ENCODE results near the gene PLXDC2.
"Not testable (repeated sequence)": the region's sequence is repeated elsewhere in the genome, so short reads cannot be mapped to it uniquely, and the experiment has no call there.

PLXDC2 gene

DNA sequence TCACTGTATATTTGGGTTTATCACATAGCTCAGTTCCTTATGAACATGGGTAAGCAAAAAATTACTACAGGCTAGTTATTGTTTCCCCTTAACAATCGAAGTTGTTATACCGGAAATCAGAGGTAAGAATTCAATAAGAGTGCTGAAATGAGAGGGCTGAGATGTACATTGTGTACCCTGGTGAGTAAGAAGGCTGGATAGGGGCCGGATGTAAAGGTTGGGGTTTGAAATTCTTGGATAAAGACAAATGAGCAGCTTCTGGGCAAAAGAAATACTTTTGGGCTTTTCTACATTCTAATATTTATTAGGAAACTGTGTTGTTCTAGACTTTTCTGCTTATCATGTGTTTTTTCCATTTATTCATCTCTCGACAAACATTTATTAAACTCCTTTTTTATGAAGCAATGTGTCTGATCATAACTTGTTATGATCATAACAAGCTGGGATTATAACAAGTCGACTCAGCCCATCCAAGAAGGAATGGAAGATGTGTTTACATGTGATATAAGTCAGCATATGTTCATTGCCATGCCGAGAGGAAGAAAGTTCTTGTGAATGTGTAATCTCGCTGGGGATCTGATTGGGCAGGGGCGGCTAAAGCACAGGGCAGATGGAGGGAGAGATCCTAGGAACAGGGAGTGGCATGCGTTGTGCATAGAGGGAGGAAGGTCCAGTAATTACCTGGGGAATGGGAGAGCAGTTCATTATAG is 155.3 kb downstream of the PLXDC2 start:
- no peak for DNase-seq (ENCODE audit: low read depth in 2 of 3, low spot score in 2 of 3)

DNA sequence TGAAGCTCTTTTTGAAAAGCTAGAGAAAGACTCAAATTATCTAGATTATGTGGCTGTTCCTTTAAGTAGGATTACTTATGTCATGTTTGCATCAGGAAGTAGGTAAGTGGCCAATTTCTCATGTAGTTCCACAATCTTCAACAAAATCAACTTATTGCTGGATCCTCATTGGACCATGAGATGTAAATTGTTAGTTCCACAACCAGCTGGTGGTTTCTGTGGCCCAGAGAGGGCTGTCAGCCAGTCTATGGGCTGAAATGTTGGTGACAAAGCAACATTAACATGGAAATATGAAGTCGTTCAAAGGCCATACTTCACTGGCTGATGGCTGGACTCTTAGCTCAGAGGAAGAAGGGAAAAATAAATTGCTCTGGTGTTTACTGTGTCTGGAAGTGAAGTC is 157.9 kb downstream of the PLXDC2 start:
- no peak for DNase-seq (ENCODE audit: low read depth in 2 of 3, low spot score in 2 of 3)

DNA sequence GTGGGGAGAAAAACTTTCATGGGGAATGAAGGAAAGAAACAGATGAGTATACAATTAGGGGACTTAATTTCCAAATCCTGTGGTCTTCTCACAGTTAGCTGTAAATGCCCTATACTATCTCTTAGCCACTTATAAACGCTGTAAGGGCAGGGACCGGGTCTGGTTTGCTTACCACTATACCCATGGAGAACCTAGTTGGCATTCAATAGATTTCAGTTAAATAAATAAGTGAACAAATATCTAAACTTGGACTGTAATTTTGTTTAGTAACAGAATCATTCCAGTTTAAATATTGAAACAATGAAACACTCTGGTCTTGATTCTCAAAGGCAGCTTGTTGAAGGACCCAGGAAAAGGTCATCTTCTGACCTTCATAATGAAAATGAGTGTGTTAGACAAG is 158.3 kb downstream of the PLXDC2 start:
- no peak for DNase-seq (ENCODE audit: low read depth in 2 of 3, low spot score in 2 of 3)

DNA sequence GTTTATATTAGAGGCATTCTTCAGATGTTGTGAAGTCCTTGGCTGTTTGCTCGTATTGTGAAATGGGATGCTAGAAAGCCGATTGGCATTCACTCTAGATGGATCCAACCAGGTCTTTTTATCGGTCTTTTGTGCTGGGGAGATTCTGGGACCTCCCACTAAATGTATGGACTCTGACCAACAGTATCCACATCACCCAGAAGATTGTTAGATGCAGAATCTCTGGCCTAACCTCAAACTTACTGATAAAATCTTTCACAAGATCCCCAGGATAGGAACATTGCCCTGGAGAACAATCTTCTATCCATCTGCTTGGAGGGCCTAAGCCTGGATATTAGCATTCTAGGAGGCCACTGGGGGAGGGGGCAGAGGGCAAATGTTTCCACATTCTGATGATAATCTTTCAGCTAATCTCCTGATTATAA is 160.9 kb downstream of the PLXDC2 start:
- DNase-seq (ENCODE audit: low read depth in 2 of 3, low spot score in 2 of 3), result no peak

DNA sequence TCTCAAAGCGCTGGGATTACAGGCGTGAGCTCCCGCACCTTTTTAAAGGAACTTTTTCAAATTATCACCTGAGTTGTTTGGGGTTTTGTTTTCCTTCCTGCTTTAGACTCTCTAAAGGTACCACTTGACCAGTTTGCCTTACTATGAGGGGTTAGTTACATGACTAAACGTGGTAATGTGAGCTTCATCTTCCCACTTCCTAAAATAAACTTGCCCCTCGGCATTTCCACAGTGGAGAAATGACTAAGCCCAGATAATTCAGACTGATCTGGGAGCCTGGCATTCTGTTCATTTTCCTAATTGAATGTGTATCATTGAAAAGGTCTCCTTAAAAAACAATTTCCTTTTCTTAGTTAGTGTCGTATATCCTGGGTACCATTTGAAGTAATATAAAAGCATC is 163.4 kb downstream of the PLXDC2 start:
- no peak for DNase-seq (ENCODE audit: low read depth in 2 of 3, low spot score in 2 of 3)

DNA sequence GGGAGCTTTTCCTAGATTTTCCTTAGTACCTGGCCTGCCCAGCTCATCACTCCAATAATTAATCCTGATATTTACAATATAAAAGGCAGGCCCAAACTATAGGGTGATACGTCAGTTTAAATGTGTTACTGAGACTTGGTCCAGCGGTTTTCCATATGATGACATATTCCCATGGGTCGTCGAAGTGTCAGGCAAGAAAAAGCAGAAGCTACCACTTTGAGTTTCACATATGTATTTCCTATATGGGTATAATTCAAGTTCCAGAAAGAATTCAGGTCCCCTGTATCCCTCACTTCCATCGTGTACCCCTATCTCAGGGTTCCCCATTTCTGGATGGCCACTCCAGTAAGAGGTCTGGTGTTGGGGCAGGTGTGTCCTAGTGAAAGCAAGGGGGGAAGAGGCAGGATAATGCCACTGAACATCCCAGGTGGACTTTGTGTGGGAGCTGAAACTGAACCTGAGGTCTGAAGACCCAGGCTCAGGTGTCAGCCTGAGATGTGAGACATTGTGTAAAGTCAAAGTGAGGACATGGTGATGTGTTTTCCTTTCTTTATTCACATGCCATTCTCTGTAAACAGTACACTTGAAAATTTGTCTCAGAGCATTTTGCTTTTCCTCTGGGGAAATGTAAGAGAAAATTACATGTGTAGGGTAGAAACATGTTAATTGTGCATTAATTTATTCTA is 167.8 kb downstream of the PLXDC2 start:
- DNase-seq (ENCODE audit: low read depth in 2 of 3, low spot score in 2 of 3), result no peak

DNA sequence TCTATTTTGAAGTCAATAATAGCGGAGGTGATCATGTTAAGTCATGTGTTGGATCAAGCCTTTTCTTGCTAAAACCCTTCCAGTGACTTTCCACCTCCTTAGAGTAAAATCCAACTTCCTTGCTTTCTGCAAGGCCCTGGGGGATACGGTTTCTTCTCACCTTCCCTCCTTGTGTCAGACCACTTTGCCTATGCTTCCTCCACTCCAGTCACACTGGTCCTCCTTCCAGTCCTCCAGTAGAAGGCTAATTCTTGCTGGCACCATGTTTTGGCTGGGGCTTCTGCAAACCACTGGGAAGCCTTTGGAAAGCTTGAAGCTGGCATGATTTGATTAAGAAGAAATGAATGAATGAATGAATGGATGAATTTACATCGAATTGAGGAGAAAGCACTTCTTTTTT is 169.5 kb downstream of the PLXDC2 start:
- DNase-seq (ENCODE audit: low read depth in 2 of 3, low spot score in 2 of 3), result no peak

DNA sequence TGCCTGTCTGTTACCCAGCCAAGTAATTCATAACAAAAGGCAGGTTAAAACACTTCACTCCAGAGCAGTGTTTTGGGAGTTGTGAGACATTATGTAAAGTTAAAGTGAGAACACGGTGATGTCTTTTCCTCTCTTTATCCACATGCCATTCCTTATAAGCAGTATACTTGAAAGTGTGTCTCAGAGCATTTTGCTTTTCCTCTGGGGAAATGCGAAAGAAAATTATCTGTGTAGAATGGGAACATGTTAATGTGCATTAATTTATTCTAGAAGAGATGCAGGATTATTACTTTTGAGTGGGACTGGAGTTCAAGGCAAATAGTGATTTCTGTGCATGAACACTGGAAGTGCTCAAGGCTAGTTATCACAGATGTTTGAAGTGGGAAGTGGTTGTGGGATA is 170.4 kb downstream of the PLXDC2 start:
- no peak for DNase-seq (ENCODE audit: low read depth in 2 of 3, low spot score in 2 of 3)

DNA sequence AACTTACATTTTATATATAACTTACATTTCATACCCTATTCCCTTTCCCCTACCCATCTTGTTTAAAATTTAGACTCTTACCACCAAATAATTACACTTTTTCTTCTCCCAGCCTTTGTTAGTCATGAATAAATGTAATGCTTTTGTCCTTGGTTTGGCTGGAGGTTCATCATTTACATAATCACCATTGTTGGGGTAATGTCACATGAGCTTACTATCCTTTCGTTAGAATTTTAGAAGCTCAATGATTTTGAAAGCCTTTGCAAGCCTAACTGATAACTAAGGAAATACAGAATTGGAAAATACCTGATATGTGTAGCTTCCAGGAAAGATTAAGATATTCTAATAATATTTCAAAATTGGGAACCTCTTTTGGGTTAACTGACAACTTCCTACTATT is 171.7 kb downstream of the PLXDC2 start:
- no peak for DNase-seq (ENCODE audit: low read depth in 2 of 3, low spot score in 2 of 3)

DNA sequence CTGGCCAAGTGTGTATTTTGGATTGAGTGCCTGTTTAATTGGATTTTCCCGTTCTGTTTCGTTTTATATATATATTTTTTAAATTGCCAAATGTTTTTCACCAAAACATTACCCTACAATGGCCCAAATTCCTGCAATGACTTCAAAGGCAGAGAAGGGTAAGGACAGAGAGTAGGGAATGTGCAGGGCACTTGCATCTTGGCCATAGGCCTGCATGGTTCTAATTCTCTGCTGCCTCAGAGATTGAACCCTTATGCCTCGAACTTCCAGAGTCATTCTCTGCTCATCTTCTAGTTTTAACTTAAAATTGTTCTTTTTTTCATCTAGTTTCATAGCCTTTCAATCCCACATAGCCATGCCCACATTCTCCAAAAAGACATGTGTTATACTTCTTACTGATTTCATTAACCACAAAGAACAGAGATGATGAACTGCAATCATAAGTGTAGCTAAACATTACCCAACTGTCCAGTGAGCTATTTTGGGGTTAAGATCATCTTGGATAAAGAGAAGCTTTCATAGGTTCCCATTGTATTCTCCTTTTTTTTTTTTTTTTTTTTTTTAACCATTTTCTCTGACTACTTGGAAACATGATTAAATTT is 177.6 kb downstream of the PLXDC2 start:
- DNase-seq (ENCODE audit: low read depth in 2 of 3, low spot score in 2 of 3), result no peak

DNA sequence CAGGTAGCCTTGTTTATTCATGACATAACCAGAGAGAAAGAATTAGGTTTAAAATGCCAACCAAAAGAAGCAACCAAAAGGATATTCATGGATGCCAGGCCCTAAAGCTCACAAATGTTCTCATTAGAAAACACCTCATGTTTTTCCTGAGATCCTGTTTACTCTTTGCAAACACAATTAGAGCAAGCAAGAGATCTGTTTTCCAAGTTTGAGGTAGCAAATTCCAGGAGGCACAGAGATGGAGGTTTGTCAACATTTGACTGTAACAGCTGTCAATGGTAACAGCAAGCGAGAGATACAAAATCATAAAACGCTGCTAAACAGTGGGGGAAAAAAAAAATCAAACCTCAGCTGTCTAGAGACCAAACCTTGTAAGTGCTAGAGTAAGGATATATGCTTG is 182.2 kb downstream of the PLXDC2 start:
- no peak for DNase-seq (ENCODE audit: low read depth in 2 of 3, low spot score in 2 of 3)

DNA sequence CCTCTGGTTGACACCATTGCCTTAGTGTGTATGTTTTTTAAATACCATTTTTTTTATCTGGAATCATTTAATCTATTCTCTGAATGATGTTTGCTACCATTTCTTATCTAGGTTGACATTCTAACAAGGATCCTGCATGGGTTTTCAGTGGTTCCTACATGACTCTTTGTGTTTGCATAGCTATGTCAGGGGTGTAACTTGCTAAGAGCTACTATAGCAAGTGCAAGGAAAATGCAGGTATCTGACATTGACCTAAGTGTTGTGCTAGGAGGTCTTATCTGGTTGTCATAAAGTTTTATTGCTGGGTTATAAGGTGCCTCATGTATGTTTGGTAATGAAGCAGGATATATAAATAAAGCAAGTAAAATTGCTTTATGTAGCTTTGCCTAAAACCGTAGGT is 183.2 kb downstream of the PLXDC2 start:
- no peak for DNase-seq (ENCODE audit: low read depth in 2 of 3, low spot score in 2 of 3)

DNA sequence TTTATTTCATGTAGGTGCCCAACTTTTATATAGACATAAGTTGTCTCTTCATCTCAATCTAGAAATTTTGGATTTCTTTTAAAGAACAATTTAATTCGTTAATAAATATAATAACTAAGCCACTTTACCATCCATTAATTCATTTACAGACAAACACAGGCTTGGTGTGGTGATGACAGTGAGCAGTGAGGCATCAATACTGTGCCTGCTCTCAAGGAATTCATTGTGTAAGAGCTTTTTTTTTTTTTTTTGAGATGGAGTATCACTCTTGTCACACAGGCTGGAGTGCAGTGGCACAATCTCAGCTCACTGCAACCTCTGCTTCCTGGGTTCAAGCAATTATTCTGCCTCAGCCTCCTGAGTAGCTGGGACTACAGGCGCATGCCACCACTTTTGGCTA is 185.8 kb downstream of the PLXDC2 start:
- DNase-seq (ENCODE audit: low read depth in 2 of 3, low spot score in 2 of 3), result not testable (repeated sequence)

DNA sequence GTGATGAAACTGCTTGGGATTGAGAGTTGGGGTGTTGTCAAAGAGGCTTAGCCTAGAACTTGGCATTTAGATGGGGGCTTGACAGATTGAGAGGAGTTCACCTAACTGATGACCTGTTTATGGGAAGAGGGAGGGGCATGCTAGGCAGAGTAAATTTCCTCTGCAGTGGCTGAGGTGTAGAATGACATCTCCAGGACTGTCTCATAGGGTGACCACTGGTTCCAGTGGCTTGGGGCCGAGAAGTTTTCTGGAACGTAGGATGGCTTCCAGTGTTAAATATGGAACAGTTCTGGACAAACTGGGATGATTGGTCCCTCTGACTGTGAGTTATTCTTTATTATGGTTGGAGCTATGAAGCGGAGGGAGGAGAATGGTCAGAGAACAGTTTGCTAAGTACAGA is 186.4 kb downstream of the PLXDC2 start:
- DNase-seq (ENCODE audit: low read depth in 2 of 3, low spot score in 2 of 3), result no peak

DNA sequence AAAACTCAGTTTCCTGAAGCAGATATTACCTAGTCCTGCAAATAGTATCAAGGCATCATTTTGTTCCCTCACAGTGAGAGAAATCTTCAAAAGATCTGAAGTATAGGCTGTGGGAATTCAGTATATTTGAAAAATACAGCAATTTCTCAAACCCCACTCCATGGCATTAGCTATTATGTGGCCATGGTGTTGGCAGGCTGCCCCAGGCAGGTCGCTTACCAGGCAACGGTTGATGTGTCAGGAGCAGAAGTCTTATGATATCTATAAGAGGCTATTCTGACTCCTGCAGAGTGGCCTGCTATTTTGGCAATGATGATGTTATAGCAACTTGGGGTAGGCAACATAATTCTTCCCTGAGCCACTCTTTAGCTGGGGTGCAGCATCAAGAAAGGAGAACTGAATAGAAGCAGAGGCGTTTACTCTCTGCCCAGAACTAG is 187.9 kb downstream of the PLXDC2 start:
- no peak for DNase-seq (ENCODE audit: low read depth in 2 of 3, low spot score in 2 of 3)

DNA sequence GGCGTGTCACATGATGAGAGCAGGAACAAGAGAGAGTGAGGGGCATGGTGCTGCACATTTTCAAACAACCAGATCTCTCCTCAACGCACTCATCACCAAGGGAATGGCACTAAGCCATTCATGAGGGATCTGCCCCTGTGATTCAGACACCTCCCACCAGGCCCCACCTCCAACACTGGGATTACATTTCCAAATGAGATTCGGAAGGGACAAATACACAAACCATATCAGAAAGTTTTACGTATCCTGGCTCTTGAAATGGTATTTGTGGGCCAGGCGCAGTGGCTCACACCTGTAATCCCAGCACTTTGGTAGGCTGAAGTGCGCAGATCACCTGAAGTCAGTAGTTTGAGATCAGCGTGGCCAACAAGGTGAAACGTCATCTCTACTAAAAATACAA is 189.4 kb downstream of the PLXDC2 start:
- DNase-seq (ENCODE audit: low read depth in 2 of 3, low spot score in 2 of 3), result no peak

DNA sequence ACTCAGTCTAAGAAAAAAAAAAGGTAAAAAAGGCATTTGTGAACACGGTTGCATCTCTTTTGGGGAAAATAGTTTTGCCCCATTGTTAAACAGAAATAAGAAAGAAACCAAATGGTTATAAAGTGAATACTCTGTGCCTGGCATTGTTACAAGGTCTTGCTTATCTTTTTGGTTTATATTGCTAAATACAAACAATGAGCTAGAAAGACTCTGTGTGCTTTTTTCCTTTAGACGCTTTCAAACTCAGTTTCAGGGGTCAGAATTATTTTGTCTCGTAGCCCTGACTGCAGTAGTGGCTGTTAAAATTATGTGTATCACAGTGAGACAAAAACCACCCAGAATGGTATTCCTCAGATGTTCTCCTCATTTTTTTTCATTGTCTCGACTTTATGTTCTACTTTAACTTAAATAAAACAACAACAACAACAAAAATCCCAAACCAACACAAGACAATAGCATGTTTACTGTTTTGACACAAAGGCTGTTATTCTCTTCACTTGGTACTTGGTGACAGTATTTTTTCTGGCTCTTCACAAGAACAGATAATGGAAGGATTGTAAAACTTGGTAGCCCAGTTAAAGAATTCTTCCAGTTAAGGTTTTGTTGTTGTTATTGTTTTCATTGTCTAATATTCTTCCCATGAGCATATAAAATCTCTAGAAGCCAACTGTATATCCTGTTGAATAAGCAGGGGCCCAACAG is 190.1 kb downstream of the PLXDC2 start:
- DNase-seq (ENCODE audit: low read depth in 2 of 3, low spot score in 2 of 3), result no peak

DNA sequence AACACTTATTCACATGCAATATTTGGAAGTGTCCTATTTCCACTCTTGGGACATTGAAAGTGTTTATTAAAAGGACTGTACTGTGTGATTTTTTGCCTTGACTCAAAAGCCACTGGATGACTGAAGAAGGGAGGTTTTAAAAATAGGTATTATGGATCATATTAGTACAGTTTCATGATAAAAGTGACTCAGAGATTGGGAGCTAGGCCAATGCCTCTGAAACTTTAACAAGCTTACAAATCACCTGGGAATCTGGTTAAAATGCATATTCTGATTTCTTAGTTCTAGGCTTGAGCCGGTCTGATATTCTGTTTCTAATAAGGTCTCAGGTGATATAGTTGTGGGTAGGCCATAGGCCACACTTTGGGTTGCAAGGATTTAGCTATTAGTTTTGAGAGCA is 191.2 kb downstream of the PLXDC2 start:
- no peak for DNase-seq (ENCODE audit: low read depth in 2 of 3, low spot score in 2 of 3)

DNA sequence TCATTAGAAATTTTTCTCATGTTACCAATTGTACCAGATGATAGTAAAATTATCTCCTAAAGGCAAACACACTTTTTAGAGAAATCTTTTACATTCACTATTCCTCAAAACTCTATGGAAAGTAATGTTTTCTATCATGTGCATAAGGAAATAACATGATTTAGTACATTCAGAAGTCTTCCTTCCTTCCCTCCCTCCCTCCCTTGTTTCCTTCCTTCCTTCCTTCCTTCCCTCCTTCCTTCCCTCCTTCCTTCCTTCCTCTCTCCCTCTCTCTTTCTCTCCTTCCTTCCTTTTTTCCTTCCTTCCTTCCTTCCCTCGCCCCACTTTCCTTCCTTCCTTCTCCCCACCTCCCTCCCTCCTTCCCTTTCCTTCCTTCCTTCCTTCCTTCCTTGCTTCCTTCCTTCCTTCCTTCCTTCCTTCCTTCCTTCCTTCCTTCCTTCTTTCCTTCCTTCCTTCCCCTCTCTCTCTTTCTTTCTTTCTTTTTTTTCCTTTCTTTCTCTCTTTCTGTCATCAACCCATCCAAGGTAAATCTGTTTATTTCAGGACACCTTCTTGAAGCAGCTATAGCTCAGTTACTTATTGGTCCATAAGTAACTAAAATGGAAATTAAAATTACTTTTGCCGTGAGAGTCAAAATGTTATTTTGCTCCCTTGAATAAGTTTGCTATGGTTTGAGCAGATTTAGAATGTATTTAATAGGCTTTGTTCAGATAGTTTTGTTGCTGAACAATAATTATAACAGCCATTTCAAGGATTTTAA is 197.9 kb downstream of the PLXDC2 start:
- DNase-seq (ENCODE audit: low read depth in 2 of 3, low spot score in 2 of 3), result no peak

DNA sequence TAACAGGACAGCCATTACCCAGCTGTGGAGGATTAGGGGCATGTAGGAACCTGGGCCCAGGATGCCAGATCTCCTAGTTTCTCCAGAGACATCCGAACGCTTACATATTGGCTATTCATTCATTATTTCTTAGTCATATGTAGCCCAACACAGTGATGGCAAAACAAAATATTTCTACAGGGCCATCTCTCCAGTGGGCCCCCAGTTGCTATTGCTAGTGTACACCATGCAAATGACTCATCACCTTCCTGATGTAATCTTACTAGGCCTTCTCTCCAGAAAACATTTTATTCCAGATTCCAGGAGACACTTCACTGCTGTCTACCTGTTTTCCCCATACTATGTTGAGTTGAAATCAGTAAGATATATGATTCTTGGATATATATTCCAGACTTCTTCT is 201.7 kb downstream of the PLXDC2 start:
- no peak for DNase-seq (ENCODE audit: low read depth in 2 of 3, low spot score in 2 of 3)

DNA sequence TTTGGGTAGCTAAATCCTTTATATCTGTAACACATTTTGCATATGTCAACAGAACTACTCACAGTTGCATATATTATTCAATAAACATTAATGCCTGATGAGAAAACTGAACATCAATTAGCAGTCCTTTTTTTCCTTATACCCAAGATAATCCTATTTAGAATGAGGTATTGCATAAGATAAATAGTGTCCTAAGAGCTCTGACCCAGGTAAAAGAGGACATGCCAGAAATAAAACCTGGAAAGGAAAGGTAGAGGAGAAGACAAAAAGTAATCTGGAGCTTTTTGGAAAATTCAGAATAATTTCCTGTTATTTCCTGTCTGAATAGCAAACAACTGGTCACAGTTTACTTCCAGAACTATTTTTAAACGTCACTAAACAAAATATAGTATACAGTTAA is 204.4 kb downstream of the PLXDC2 start:
- DNase-seq (ENCODE audit: low read depth in 2 of 3, low spot score in 2 of 3), result no peak

Data from activated CD8-positive, alpha-beta memory T cell treated with anti-CD3 and anti-CD28 coated beads for 48 hours (primary cell).